Cerebellar cortex (tissue), 1 donor: ENCODE data around the gene PKN2.

ENCODE experiments used
- DNase-seq: peaks from one replicate; pipeline ENCODE4 v3.0.0-alpha.2; 2015; ENCODE audit warnings: low spot score

The PKN2 gene

DNA sequence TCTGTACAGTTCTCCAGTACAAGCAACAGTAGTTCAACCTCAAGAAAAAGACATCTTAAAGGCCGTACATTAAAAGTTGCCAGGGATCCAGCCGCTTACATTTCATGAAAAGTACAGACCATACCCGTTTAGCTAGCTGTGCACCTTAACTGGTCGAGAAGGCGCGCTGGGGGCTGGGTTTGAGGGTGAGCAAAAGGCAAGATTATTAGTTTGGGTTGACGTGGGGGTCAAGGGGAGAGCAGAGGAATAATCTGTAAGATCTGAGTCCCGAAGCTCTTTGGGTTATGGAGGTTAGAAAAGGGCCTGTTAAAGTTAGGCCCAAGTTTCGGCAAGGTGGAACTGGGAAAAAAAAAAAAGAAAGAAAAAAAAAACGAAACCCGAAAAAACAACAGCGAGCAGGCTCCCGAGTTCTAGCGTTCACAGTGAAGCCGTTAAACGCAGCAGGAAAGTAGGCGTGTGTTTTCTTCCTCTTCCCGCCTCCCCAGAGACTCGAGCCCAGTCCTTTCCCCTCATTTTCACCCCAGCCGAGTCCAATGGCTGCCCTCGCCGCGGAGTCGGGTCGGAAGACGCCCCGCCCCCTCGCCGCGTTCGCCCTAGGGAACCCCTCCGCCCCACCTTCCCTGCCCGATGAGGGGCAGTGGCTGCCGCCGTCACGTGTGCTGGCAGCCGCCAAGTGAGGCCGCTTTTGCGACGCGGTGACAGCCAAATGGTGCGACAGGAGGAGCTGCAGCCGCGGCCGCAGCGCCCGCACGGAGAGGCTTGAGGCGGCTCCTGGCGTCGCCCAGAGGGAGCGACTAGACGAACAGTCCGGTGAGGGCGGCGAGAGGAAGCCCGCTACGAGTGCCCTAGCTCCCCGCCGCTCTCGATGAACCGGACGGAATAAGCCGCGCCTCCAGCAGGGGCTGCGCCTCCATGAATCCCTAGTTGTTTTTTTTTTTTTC, at the start of gene PKN2:
Gene PKN2, plus strand, starts transcription at position 733 of the 941 bp plus-strand sequence. CDS start 308 bp downstream, outside the sequence.
- peak; percentile 97 for DNase-seq

GRCh38 chr1:88634538-88634937, 49.5 kb upstream of the PKN2 start:
- no peak for DNase-seq

GRCh38 chr1:88640060-88640459, 44.0 kb upstream of the PKN2 start:
- DNase-seq: no peak

DNA sequence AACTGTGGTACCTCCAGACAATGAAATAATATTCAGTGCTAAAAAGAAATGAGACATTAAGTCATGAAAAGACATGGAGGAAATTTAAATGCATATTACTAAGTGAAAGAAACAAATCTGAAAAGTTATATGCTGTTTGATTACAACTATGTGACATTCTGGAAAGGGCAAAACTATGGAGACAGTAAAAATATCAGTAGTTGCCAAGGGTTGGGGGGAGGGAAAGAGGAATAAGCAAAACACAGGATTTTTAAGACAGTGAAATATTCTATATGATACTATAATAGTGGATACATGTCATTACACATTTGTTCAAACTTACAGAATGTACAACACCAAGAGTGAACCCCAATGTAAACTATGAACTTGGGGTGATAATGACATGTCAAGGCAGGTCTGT, 38.2 kb upstream of the PKN2 start:
- DNase-seq: no peak

DNA sequence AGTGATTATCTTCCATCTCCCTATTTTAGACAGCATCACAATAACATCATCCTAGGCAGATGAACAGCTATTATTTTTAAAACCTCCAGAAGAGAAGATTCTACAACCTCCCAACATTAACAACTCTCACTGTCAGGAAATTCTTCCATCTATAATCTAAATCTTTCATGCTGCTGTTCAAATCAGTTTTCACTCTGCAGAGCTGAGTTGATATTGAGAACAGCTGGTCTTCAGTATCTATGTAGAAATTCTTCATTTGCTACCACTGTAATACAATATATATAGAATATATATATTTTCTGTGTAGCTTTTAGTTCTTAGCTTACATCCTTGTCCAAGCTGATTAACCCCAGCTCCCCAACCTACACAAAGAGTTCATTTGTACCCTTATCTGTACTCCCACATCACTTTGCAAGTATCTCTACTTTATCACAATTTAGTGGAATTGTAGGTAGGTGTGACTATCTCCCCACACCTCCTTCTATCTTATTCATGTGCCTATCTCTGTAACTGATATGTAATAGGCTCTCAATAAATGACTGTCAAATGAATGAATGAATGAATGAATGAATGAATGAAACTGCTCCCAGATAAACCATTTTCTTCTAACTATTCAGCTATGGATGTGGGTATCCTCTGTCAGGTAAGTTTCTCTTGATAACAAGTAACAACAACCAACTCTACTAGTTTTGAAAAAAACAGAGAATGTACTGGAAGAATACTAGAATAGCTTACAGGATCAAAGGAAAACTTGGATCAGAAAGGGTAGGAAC, 37.4 kb upstream of the PKN2 start:
- no peak for DNase-seq

GRCh38 chr1:88647249-88647645, 36.8 kb upstream of the PKN2 start:
- DNase-seq: no peak

GRCh38 chr1:88647749-88648415, 36.2 kb upstream of the PKN2 start:
- no peak for DNase-seq

GRCh38 chr1:88648706-88649105, 35.4 kb upstream of the PKN2 start:
- DNase-seq: no peak

GRCh38 chr1:88649932-88650331, 34.1 kb upstream of the PKN2 start:
- DNase-seq: no peak

DNA sequence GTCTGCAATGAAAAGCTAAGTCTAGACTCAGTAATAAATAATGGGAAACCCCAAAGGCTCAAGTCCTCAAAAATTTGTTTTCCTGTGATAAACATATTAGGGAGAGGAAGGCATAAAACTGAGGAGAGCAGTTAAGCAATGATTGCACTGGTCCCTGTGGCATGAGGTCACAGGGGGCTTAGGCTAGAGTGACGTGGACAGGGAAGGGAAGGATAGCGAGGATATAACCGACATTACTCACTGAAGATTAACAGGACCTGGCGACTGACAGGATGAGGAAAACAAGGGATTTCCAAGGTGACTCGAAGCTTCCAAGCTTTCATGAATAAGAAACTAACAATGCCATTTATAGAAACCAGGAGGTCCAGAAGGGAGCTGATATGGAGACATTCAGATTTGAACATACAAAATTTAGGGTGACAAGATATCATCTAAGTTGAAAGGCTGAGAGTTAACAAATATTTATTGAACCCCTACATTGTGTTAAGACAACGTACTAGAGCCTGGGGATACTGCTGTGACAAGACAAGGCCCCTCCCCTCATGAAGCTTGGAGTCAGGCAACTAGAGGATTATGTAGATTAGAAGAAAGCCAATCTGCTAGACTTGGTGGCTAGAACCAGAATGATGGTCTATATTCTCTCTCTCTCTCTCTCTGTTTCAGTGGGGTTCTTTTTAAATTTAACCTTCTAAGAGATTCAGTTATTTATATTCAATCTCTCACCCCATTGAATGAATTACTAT, 33.2 kb upstream of the PKN2 start:
- DNase-seq: no peak

DNA sequence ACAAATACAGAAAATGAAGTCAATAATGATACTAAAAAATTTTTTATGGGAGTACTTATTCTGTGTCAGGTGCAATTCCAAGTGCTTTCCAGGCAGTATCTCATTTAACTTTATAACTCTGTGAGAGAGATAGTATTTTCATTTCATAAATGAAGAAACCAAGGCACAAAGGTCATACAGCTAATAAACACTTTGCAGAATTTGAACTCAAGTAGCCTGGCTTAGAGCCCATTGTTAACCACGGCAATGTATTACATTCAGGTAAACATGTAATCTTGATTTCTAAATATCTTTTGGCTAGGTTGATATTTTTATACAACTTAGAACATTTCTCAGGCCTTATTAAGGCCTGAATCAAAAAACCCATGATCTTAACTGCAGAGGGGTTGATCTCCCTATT, 28.9 kb upstream of the PKN2 start:
- DNase-seq: no peak

DNA sequence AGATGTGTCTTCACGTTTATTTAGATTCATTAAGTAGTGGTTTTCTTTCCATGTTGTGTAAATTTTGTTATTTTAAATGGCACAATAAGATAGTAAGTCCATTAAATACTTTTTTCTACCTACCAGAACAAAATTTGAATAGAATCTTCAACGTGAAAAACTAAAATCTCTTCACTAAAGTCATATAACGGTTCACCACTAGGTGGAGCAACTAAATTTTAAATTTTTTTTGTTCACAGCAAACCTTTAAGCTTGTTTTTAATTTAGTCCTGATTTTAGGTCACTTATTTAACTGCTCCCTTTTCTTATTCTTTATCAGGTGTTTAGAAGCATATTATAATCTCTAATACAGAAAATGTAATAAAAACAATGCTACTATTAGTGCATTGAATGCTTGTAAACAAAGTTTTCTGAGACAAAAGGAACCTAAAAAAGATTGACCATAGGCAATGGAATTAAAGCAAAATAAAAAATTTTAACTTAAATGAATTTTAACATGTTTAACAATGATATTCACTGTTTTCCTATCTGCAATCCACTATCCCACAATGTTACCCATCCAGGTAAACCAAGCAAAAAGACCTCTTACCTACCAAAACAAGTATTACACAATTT, 28.3 kb upstream of the PKN2 start:
- DNase-seq: peak; percentile 28

GRCh38 chr1:88658419-88658818, 25.7 kb upstream of the PKN2 start:
- no peak for DNase-seq

- no peak for DNase-seq
Observed at GRCh38 chr1:88659552-88659951, 24.5 kb upstream of the PKN2 start.

- no peak for DNase-seq
Observed at GRCh38 chr1:88661188-88661587, 22.9 kb upstream of the PKN2 start.

GRCh38 chr1:88661951-88662699, 21.9 kb upstream of the PKN2 start:
- DNase-seq: no peak

DNA sequence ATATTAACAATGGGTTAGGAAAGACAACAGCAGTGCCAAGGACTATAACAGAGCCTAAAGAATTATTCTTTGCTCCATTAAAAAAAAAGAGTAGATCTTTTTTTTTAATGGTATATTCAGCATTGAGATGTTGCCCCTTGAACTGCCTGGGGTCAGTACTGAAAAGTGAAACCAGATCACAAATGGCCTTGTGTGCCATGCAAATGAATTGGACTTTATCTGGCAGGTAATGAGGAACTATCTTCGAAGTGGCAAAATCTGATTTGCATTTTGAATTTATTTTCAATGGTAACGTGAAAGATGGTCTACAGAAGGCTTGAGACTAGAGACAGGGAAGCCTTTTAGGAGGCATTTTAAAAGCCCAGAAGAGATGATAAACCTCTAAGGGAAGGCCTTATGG, 21.4 kb upstream of the PKN2 start:
- no peak for DNase-seq

DNA sequence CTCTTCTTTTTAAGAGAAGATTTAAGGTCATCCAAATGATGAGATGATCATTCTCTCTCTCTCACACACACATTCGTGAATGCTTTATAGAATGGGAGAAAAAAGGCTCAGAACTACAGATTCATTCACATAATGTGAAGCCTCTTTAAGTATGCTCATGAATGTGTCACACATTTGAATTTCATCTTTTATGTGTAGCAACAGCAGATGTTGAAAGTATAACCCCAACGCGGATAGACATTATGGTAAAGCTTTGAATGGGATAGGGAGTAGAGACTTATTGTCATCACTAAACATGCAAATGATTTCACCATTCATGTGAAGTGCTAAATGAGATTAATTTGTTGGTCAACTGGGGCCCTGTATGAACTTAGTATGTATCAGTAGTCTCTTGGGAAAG, 15.7 kb upstream of the PKN2 start:
- no peak for DNase-seq

DNA sequence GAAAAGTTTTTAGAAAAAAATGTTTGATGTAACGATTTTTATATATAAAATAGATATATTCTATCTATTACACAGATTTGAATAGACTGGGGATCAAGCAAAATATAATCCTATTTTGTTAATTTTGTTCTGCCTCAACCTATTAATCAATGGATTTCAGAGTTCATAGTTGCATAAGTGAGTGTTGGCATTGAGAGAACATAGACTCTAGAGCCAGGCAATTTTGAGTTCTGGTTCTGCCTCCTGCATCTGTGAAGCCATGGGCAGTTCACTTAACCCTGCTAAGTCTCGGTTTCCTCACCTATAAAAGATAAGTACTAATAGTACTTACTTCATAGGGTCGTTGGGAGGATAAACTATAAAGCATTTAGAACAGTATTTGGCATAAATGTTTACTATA, 13.6 kb upstream of the PKN2 start:
- no peak for DNase-seq

GRCh38 chr1:88673446-88673845, 10.6 kb upstream of the PKN2 start:
- DNase-seq: no peak

GRCh38 chr1:88678405-88678804, 5.7 kb upstream of the PKN2 start:
- DNase-seq: no peak
